Uterus (tissue), 4 donors: ENCODE measurements around the gene PSMD13. TPM values are rescaled to one million over a fixed set of nuclear protein-coding genes. Genes with fewer than 3 reads are reported as not detected.
"Not testable (repeated sequence)": the region's sequence is repeated elsewhere in the genome, so short reads cannot be mapped to it uniquely, and the experiment has no call there.

Experiments used
- DNase-seq, 2 donors: peaks; one replicate each; pipeline ENCODE4 v3.0.0-alpha.2; 2019 to 2020
- H3K27ac ChIP-seq, 2 donors: fragments of 200-600 bp; sonication (generic); 1 replicate in 1 of 2; 2 replicates in 1 of 2; pipeline ENCODE4 v1.5.1; 2016 to 2018
- H3K27me3 ChIP-seq, 2 donors: fragments of 200-600 bp; sonication (generic); one replicate each; pipeline ENCODE4 v1.5.1; 2018 to 2019; ENCODE audit warnings: control low read depth in 1 of 2
- H3K36me3 ChIP-seq, 2 donors: fragments of 200-600 bp; sonication (generic); one replicate each; pipeline ENCODE4 v1.5.1; 2019; ENCODE audit warnings: control low read depth in 1 of 2
- H3K4me1 ChIP-seq, 2 donors: fragments of 200-600 bp; sonication (generic); one replicate each; pipeline ENCODE4 v1.5.1; 2018 to 2019; ENCODE audit warnings: control low read depth in 1 of 2
- H3K4me3 ChIP-seq, 2 donors: fragments of 200-600 bp; sonication (generic); 1 replicate in 1 of 2; 2 replicates in 1 of 2; pipeline ENCODE4 v1.5.1; 2018 to 2019; ENCODE audit warnings: mild to moderate bottlenecking in 1 of 2
- H3K9me3 ChIP-seq, 2 donors: fragments of 200-600 bp; sonication (generic); one replicate each; pipeline ENCODE4 v1.5.1; 2019; ENCODE audit warnings: control low read depth in 1 of 2
- POLR2A ChIP-seq, 2 donors: fragments of 450-650 bp; IDR thresholded peaks; one replicate each; pipeline ENCODE4 v1.6.1; 2016; ENCODE audit warnings: antibody characterized with exemption in 2 of 2, mild to moderate bottlenecking in 1 of 2, moderate library complexity in 1 of 2
- intact Hi-C: fragments of 100-400 bp; cut with DNase I; formaldehyde crosslinking; loops from one replicate; pipeline ENCODE4 v1.15.1; 2023; ENCODE audit warnings: low total_unique reads
- total RNA-seq, 4 donors: library from RNA; depleted of rRNA in 3 of 4; stranded (reverse); fragments of >200 nt in 3 of 4; gene quantifications; one replicate each; pipeline versions ENCODE4 v1.1.0 to v1.2.4, GENCODE V29; 2014 to 2023
- TF ChIP-seq, protein P1 (sequence below), 4 experiments: fragments of 200-600 bp in 2 of 4; fragments of 450-650 bp in 2 of 4; sonication (generic) in 2 of 4; IDR thresholded peaks; one replicate each; pipeline ENCODE4 v1.5.1; 2016 to 2019; ENCODE audit warnings: antibody characterized with exemption in 4 of 4, mild to moderate bottlenecking in 2 of 4, moderate library complexity in 1 of 4
- donor health status: DM: yes; HTN: yes; CAD: no.

PSMD13 gene
- 10 to 100 TPM; 17.9 to 94.3 (median 78.2) TPM for total RNA-seq

DNA sequence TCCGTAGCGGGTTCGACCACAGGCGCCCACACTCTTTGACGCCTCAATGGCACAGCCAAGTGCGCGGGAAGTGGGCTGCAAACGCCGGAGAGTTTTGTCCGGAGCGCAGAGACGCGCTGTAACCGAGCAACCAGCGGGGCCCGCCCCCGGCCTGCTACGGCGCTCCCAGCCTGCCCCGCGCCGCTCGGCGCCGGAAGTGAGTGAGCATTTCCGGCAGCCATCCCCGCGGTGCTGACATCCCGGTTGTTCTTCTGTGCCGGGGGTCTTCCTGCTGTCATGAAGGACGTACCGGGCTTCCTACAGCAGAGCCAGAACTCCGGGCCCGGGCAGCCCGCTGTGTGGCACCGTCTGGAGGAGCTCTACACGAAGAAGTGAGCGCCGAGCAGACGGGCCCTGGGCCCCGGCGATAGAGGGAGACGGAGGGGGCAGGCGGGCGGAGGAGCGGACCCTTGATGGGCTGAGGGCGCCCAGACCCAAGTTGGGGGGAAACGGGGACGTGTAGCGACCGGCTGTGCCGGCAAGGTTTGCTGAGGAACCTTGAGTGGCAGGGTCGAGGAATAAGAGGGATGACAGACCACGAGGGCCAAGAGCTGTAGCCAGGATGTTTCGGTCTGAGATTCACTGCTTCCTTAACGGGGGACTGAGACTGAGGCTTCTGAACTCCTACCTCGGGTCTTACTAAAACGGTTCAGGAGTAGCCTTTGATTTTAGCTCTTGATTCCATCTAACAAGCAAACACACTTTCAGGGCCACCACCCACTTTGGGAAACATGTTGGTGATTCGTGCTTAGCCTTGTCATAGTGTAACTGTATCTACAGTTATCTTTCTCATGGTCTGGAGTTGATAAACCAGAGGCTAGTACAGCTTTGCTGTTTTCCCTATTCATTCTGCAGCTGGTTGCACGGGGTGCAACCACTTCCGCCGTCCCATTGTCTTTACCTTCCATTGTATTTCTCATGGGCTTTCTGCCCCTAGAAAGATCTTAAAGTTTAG, at the start of gene PSMD13:
Gene PSMD13, plus strand, starts transcription at position 203 of the 994 bp plus-strand sequence. Its CDS starts 74 bp downstream, at position 277.
- intact Hi-C loops: no loop called here
- H3K4me3 ChIP-seq: peak within 1 kb of the TSS; percentile 76 to 99
- H3K4me1 ChIP-seq: peaks cover 11 to 15% of the 10 kb centered on the region in 2 donors
- TF ChIP-seq, protein P1, sequence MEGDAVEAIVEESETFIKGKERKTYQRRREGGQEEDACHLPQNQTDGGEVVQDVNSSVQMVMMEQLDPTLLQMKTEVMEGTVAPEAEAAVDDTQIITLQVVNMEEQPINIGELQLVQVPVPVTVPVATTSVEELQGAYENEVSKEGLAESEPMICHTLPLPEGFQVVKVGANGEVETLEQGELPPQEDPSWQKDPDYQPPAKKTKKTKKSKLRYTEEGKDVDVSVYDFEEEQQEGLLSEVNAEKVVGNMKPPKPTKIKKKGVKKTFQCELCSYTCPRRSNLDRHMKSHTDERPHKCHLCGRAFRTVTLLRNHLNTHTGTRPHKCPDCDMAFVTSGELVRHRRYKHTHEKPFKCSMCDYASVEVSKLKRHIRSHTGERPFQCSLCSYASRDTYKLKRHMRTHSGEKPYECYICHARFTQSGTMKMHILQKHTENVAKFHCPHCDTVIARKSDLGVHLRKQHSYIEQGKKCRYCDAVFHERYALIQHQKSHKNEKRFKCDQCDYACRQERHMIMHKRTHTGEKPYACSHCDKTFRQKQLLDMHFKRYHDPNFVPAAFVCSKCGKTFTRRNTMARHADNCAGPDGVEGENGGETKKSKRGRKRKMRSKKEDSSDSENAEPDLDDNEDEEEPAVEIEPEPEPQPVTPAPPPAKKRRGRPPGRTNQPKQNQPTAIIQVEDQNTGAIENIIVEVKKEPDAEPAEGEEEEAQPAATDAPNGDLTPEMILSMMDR (IDR thresholded peaks at IDR 0.05): no peak
- TF ChIP-seq POLR2A (IDR thresholded peaks at IDR 0.05): peak in 1 of 2 donors; percentile 70
- peak; percentile 77 to 86 for DNase-seq
- no peaks in the 10 kb centered on the region for H3K36me3 ChIP-seq
- peak within 1 kb of the TSS; percentile 90 to 92 for H3K27ac ChIP-seq
- no peaks in the 10 kb centered on the region for H3K9me3 ChIP-seq
- H3K27me3 ChIP-seq: no peaks in the 10 kb centered on the region

DNA sequence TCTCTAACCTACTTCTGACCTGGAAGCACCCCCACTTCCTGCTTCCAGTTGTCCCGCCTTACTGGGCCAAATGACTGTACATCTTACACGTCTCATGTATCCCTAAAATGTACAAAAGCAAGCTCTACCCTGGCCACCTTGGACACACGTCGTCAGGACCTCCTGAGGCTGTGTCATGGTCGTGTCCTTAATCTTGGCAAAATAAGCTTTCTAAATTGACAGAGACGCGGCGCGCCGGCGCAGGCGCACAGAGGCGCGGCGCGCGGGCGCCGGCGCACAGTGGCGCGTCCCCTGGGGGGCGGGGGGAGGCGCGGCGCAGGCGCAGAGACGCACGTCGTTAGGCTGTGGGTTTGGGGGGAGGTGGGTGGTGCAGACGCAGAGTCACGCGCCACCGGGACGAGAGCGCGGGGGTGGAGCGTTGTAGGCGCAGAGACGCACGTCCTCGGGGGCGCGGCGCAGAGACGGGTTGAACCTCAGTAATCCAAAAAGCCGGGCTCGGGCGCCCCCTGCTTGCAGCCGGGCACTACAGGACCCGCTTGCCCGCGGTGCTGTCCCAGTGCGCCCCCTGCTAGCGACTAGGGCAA, 47.5 kb upstream of the PSMD13 start:
- intact Hi-C loops, H3K4me3 ChIP-seq, H3K36me3 ChIP-seq, H3K27me3 ChIP-seq, DNase-seq, H3K9me3 ChIP-seq, H3K4me1 ChIP-seq, H3K27ac ChIP-seq: not testable (repeated sequence)

DNA sequence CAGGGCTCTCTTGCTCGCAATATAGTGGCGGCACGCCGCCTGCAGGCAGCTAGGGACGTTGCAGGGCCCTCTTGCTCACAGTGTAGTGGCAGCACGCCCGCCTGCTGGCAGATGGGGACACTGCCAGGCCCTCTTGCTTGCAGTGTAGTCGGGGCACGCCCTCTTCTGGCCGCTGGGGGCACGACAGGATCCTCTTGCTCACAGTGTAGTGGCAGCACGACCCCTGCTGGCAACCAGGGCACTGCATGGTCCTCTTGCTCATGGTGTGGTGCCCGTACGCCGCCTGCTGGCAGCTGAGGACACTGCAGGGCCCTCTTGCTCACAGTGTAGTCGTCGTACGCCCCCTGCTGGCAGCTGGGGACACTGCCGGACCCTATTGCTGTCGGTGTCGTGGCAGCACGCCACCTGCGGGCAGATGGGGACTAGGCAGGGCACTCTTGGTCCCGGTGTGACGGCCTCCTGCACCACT, 46.9 kb upstream of the PSMD13 start:
- H3K36me3 ChIP-seq, intact Hi-C loops, H3K4me1 ChIP-seq, H3K9me3 ChIP-seq, H3K27me3 ChIP-seq, H3K27ac ChIP-seq, H3K4me3 ChIP-seq: not testable (repeated sequence)
- DNase-seq: peak in 1 of 2 donors; percentile 20

DNA sequence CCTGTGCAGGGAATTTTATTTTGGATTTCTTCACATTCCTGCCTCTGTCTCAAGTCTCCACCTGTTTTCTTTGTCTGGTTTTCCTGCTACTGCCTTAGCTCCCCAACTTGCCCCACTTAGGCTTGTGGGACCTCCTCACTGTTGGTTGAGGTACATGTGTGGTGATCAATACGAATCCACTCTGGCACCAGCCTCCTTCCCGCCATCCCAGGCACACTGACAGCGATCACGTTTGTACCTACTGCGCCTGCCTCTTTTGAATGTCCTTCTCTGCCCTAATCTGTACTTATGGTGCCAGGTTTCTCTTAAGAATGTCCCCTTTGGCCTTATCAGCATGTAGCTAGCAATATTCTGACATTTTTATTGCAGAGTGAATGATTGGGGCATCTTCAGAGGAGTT, 46.2 kb upstream of the PSMD13 start:
- H3K27me3 ChIP-seq, intact Hi-C loops, H3K36me3 ChIP-seq, H3K4me1 ChIP-seq, H3K9me3 ChIP-seq, H3K4me3 ChIP-seq, H3K27ac ChIP-seq: not testable (repeated sequence)
- peak in 1 of 2 donors; percentile 10 for DNase-seq

DNA sequence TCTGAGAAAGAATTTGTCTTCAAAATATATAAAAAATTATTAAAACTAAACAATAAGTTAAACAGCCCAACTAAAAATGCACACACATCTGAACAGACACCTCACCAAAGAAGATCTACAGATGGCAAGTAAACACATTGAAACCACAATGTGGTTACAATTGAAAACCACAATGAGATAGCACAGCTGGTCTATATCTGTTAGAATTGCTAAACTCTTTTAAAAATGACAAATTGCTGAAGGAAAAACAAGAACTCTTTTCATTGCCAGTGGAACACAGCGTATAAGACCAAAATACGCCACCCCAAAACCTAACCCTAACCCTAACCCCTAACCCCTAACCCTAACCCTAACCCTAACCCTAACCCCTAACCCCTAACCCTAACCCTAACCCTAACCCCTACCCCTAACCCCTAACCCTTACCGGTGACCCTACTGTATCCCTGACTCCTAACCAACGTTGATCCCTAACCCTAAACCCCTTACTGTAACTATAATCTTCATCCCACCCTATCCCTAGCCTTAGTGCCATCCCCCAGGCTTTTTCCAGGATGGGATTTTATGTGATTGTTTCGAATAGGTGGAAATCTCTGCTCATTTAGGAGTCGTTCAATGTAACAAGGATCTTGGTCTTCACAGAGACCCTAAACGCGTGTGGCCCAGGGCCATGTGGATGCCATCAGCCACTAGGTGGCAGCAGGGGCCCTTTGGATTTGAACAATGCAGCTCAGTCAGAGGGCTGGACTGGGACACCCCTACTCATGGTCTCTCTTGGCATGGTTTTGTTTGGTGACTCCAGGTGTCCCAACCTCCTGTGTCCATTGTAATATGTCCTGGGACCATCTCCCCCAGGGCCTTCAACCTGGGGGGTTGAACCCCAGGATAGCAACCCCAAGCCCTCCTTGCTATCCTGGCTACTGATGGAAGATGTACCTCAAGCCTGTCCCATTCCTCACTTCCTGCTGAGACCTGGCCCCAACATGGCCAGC, 45.0 kb upstream of the PSMD13 start:
- H3K27me3 ChIP-seq, intact Hi-C loops, H3K36me3 ChIP-seq, H3K4me3 ChIP-seq, H3K4me1 ChIP-seq, H3K27ac ChIP-seq, H3K9me3 ChIP-seq: not testable (repeated sequence)
- TF ChIP-seq, protein P1 (IDR thresholded peaks at IDR 0.05): peak in 3 of 4 experiments; percentile 12 to 35 (median 29)
- peak in 1 of 2 donors; percentile 41 for DNase-seq

DNA sequence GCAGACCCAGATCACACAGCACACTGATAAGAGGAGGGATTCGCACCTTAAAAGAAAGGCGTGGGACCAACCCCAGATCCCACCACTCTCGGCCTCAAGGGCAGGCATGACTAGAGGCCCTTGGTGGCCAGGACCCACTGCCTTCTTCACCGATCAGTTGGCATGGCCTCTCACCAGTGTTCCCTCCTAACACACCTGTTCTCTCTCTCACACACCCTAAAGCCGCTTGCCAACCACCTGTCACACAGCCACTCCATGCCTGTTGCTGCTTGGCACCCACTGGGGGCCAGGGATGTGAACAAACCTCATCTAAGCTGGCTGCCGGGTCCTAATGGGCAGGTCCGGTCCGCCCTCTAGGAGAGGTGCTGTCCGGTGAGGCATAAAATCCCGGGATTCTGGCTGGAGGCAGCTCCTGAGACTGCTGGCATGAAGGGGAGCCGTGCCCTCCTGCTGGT, 44.1 kb upstream of the PSMD13 start, which contains the start of gene SCGB1C1:
Gene SCGB1C1, plus strand, starts transcription at position 405 of the 455 bp plus-strand sequence. Its CDS starts 22 bp downstream, at position 427.
- intact Hi-C loops, H3K27ac ChIP-seq, H3K27me3 ChIP-seq, H3K9me3 ChIP-seq, H3K4me3 ChIP-seq, H3K4me1 ChIP-seq, H3K36me3 ChIP-seq, DNase-seq: not testable (repeated sequence)

DNA sequence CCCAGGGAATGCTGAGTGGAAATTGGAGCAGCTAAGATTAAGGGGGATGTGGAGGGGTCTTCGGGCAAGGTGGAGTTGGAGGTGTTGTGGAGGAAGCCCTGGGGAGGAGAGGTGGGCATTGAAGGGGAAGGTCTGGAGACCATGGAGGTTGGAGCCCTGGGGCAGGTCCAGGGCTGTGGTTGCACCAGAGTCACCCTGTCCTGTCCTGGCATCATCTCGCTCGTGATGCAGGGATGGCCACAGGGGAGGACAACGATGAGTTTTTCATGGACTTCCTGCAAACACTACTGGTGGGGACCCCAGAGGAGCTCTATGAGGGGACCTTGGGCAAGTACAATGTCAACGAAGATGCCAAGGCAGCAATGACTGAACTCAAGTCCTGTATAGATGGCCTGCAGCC, 43.3 kb upstream of the PSMD13 start:
- peak in 1 of 2 donors; percentile 12 for DNase-seq
- H3K27ac ChIP-seq, H3K27me3 ChIP-seq, intact Hi-C loops, H3K4me1 ChIP-seq, H3K9me3 ChIP-seq, H3K4me3 ChIP-seq, H3K36me3 ChIP-seq: not testable (repeated sequence)
